LHCN-M2 (cell line): Measurements from ENCODE around the gene STK36. TPM values are rescaled to one million over a fixed set of nuclear protein-coding genes. Genes with fewer than 3 reads are reported as not detected.

Source experiments
- DNase-seq: peaks from one replicate; pipeline ENCODE4 v3.0.0-alpha.2; 2012; ENCODE audit warnings: low read depth
- total RNA-seq: library from RNA; depleted of rRNA; stranded (reverse); fragments of >200 nt; gene quantifications from 2 replicates; pipeline ENCODE4 v1.2.3, GENCODE V29; 2014; rRNA removed

Gene STK36
- total RNA-seq, 1 experiment from 2014 or later, result 25.8 TPM

DNA sequence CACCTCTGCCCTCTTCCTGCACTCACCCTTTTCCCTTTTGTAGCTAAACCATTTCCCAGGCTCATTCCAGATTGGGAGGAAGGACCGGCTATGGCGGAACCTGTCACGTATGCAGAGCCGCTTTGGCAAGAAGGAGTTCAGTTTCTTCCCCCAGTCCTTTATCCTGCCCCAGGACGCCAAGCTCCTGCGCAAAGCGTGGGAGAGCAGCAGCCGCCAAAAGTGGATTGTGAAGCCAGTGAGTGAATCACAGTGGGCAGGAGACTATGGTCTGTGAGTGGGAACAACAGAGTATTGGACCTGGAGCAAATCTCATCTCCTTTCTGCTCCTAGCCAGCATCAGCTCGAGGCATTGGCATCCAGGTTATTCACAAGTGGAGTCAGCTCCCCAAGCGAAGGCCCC lies 75.1 kb downstream of the STK36 start:
- DNase-seq, result no peak

DNA sequence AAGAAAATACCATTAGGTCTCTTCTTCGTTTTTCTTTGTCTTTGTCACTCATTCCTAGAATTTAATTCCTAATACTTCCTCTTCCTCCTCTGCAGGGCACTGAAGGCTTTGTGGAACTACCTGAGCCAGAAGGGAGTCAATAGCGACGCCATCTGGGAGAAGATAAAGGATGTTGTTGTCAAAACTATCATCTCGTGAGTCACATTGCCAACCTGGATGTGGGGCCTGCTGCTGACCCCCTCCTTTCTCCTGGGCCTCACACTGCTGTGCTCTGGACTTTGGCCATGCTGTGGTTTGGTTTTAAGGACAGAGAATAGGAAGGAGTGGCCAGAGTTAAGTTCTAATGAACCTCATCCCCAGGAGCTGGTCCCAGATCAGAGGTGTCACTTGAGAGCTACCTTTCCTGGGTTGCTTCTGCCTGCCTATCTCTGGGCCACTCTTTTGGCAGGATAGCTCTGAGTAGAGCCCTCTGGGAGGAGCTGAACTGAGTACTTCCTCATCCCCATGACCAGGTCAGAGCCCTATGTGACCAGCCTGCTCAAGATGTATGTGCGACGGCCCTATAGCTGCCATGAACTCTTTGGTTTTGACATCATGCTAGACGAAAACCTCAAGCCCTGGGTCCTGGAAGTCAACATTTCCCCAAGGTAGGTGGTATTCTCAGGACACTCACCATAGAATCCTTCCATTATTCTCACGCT lies 77.0 kb downstream of the STK36 start:
- DNase-seq, result no peak

Other genes starting within 250 kb of the STK36 start
- gene USP37, start 103.7 kb upstream of the STK36 start, total RNA-seq, result 11.1 and 11.9 TPM in 2 replicates
- gene CNOT9, start 103.2 kb upstream of the STK36 start, total RNA-seq, result 64.6 and 82.1 TPM in 2 replicates
- 6.6 and 9.5 TPM in 2 replicates for gene PLCD4, start 64.2 kb upstream of the STK36 start, total RNA-seq
- 15.0 and 15.8 TPM in 2 replicates for gene ZNF142, start 12.5 kb upstream of the STK36 start, total RNA-seq
- gene BCS1L, start 12.4 kb upstream of the STK36 start, total RNA-seq, result 38.3 and 50.6 TPM in 2 replicates
- gene RNF25, start 84 bp upstream of the STK36 start, total RNA-seq, result 38.1 and 40.5 TPM in 2 replicates
- 10.1 and 12.1 TPM in 2 replicates for gene TTLL4, start 38.7 kb downstream of the STK36 start, total RNA-seq
- gene CYP27A1, start 110.1 kb downstream of the STK36 start, total RNA-seq, result 6.1 TPM in 2 replicates
- 0.46 TPM in 1 of 2 replicates, not detected in the other for gene PRKAG3, start 159.7 kb downstream of the STK36 start, total RNA-seq
- gene WNT6, start 187.7 kb downstream of the STK36 start, total RNA-seq, result 0.23 TPM in 1 of 2 replicates, not detected in the other
- 0.06 TPM in 1 of 2 replicates, not detected in the other for gene WNT10A, start 208.8 kb downstream of the STK36 start, total RNA-seq